GM21528 (cell line): Measurements from ENCODE around the gene MSH6.
"Not testable (repeated sequence)": the region's sequence is repeated elsewhere in the genome, so short reads cannot be mapped to it uniquely, and the experiment has no call there.

Experiments used
- ATAC-seq: cut with Tn5 transposase; IDR thresholded peaks from one replicate; pipeline ENCODE4 v1.9.1; 2021; ENCODE audit warnings: mild to moderate bottlenecking, moderate library complexity; ENCODE audit not compliant: unreplicated experiment, low FRiP score

The MSH6 gene

DNA sequence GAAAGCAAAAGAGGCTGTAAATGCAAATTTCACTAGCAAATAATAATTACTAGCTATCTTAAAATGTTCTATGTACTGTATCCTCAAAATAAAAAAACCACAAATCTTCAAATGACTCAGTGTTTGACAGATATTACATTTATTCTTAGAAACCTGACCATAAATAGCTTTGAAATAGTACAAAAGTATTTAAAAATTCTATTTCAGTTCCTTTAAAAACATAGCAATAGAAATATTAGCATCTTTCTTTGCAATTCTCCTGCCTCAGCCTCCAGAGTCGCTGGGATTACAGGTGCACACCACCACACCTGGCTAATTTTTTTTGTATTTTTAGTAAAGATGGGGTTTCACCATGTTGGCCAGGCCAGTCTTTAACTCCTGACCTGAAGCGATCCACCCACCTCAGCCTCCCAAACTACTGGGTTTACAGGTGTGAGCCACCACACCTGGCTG is 50.6 kb downstream of the MSH6 start:
- ATAC-seq, result peak; percentile 73

GRCh38 chr2:47838249-47838648 is 55.3 kb downstream of the MSH6 start:
- ATAC-seq, result no peak

DNA sequence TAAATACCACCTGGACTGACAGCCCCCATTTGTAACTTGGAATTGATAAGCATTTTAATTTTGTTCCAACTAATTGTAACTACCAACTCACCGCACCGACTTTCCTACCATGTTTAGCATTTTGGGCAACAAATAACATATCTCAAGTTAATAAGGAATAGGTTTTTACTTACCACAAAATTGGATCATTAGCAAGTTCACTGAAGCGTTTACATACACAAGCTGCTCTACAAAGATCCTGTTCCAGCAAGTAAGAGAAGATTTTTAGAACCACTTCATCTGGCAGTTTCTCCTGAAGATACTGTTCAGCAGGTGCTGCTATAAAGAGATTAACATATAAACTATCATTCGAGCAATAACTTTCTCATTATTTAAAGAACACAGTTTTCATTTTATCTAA is 55.7 kb downstream of the MSH6 start:
- ATAC-seq, result no peak

- no peak for ATAC-seq
These were observed 59.9 kb downstream of the MSH6 start for GRCh38 chr2:47842846-47843245.

GRCh38 chr2:47843407-47843806 is 60.5 kb downstream of the MSH6 start:
- ATAC-seq, result no peak

- ATAC-seq, result no peak
These were observed 61.2 kb downstream of the MSH6 start for GRCh38 chr2:47844162-47844561.

DNA sequence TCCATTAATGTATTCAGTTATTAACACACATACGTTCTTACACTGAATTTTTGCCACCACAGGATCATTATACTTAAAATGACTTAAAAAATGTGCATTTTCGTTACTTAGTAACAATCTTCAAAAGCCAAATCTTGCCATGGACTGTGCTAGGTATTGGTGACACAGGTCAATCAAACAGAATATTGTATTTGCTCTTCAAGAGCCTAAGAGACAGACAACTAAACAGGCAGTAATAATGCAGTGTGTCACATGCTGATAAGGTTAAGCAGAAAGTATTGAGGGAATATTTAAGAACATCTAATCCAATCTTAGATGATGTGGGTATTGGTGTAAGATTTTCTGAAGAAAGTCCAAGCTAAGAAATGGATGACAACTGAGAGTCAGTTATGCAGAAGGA is 66.4 kb downstream of the MSH6 start:
- no peak for ATAC-seq

GRCh38 chr2:47850198-47850597 is 67.3 kb downstream of the MSH6 start:
- ATAC-seq, result no peak

- not testable (repeated sequence) for ATAC-seq
These were observed 70.3 kb downstream of the MSH6 start for GRCh38 chr2:47853067-47853777.
